Measurements from ENCODE around the gene SLC26A2. TPM values are rescaled to one million over a fixed set of nuclear protein-coding genes. Genes with fewer than 3 reads are reported as not detected.

The SLC26A2 gene
- total RNA-seq, 3 donors from 2014 or later: 562 to 1,399 (median 853) TPM

DNA sequence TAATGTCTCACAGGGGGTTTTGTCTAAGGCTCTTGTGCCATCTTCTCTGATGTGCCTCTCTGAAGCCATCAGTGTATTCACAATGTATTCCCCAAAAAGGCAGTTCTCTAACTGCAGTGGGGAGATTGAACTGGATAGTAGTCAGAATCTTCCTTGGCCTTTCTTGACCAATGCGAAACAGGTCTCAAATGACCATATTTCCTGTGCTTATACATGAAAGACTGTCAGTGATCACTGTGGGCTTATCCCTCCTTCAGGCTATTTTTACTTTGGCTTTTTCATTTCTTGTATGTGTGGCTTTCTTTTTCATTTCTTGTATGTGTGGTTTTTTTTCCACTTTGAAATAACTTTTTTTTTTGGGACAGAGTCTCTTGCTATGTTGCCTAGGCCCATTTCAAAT lies 59.7 kb downstream of the SLC26A2 start:
- TF ChIP-seq, protein P1, sequence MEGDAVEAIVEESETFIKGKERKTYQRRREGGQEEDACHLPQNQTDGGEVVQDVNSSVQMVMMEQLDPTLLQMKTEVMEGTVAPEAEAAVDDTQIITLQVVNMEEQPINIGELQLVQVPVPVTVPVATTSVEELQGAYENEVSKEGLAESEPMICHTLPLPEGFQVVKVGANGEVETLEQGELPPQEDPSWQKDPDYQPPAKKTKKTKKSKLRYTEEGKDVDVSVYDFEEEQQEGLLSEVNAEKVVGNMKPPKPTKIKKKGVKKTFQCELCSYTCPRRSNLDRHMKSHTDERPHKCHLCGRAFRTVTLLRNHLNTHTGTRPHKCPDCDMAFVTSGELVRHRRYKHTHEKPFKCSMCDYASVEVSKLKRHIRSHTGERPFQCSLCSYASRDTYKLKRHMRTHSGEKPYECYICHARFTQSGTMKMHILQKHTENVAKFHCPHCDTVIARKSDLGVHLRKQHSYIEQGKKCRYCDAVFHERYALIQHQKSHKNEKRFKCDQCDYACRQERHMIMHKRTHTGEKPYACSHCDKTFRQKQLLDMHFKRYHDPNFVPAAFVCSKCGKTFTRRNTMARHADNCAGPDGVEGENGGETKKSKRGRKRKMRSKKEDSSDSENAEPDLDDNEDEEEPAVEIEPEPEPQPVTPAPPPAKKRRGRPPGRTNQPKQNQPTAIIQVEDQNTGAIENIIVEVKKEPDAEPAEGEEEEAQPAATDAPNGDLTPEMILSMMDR (IDR thresholded peaks at IDR 0.05): no peak
- H3K9me3 ChIP-seq: peaks cover 3% of the 10 kb centered on the region
- peaks cover 10% of the 10 kb centered on the region for H3K36me3 ChIP-seq (ENCODE audit: low read depth)
- intact Hi-C loops (cut with DNase I, micrococcal nuclease): no loop called here
- H3K4me3 ChIP-seq: no peak overlapping the region
- DNase-seq (no peak), ATAC-seq (no peak)
- no peaks in the 10 kb centered on the region for H3K4me1 ChIP-seq (ENCODE audit: low read depth)

DNA sequence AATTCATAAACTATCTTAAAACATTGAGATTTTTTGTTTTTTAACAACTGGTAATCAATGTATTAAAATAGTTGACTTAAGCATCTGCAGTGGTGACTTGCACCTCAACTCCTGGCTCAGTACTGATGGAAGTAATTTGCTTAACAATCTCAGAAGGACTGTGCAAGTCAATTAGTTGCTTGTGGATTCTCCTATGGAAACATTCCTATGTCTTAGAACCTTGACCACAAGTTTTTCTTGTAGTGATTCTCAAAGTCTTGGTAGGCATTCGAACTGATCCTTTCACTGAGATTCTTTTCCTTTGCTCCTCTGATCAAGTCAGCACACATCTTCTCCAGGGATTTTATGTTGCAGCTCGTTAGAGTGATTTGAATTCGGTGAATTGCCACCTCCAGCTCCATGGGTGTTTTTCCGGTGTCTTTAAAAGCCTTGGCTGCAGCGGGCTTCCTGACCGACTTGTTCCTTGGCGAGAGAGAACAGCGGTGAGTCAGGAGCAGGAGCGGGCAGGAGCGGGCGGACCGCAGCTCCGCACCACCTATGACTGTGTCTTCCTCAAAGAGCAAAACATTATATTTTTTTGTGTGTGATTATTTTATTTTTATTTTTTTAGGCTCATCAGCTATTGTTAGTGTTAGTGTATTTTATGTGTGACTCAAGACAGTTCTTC lies 61.1 kb downstream of the SLC26A2 start:
- H3K36me3 ChIP-seq (ENCODE audit: low read depth): peaks cover 10% of the 10 kb centered on the region
- intact Hi-C loops (cut with DNase I, micrococcal nuclease): no loop called here
- TF ChIP-seq, protein P1 (IDR thresholded peaks at IDR 0.05): no peak
- ATAC-seq (no peak), DNase-seq (no peak)
- no peak overlapping the region for H3K4me3 ChIP-seq
- H3K4me1 ChIP-seq (ENCODE audit: low read depth): no peaks in the 10 kb centered on the region
- no peaks in the 10 kb centered on the region for H3K9me3 ChIP-seq

DNA sequence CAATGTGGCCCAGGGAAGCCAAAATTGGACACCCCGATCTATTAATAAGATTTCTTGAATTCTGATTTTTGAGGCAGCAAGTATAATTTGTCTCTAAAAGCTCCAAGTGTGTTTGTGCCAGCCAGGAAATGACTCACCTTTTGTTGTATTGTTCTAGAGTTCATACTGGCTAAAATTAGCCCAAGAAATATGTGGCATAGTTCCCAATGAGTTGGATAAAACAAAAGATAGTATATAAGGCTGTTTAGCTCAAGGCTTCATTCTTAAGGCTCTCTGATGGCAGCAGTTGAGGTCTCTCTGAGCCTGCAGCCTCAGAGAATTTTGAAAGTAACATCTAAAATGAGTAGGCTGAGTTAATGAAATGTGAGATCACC lies 61.6 kb downstream of the SLC26A2 start:
- DNase-seq: no peak
- Histone ChIP-seq H3K36me3 (ENCODE audit: low read depth) (peaks cover 10% of the 10 kb centered on the region), H3K4me3 (no peak overlapping the region), H3K4me1 (ENCODE audit: low read depth) (no peaks in the 10 kb centered on the region), H3K9me3 (no peaks in the 10 kb centered on the region)
- intact Hi-C loops (cut with DNase I, micrococcal nuclease): no loop called here
- TF ChIP-seq, protein P1 (IDR thresholded peaks at IDR 0.05): no peak
- ATAC-seq: no peak

DNA sequence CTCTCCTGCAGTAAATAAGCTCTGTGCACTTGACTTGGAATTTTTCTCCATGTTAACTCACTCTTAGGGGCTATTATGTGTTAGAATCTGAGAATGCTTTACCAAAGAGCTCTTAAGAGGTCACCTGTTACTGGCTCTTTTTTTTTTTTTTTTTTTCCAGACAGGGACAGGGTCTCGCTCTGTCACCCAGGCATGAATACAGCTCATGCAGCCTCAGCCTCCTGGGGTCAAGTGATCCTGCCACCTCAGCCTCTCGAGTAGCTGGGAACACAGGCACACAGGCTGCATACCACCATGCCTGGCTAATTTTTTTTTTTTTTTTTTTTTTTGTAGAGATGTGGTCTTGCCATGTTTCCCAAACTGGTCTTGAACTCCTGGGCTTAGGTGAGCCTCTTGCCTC lies 62.1 kb downstream of the SLC26A2 start:
- H3K4me3 ChIP-seq: no peak overlapping the region
- TF ChIP-seq, protein P1 (IDR thresholded peaks at IDR 0.05): no peak
- no peaks in the 10 kb centered on the region for H3K9me3 ChIP-seq
- peaks cover 10% of the 10 kb centered on the region for H3K36me3 ChIP-seq (ENCODE audit: low read depth)
- intact Hi-C loops (cut with DNase I, micrococcal nuclease): no loop called here
- DNase-seq: no peak
- ATAC-seq: no peak
- H3K4me1 ChIP-seq (ENCODE audit: low read depth): no peaks in the 10 kb centered on the region

DNA sequence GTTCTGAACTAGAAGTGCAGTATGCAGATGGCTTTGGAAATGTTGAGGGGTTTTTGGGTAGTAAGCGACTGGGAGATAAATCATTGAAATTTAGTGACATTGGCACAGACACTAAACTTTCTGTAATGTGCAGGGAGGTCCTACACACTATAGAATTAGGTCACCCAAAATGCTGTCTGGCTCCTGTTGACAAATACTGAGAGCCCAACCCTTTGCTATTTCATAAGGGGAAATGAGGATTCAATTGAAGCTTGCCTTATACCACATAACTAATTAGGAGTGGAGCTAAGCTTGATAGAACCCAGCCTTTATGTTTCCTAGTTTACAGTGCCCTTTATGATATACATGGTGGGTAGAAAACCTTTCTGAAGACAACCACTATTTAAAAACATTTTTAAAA lies 62.6 kb downstream of the SLC26A2 start:
- no peaks in the 10 kb centered on the region for H3K9me3 ChIP-seq
- ATAC-seq (no peak), DNase-seq (no peak)
- intact Hi-C loops (cut with DNase I, micrococcal nuclease): no loop called here
- TF ChIP-seq, protein P1 (IDR thresholded peaks at IDR 0.05): no peak
- H3K36me3 ChIP-seq (ENCODE audit: low read depth): peaks cover 10% of the 10 kb centered on the region
- H3K4me1 ChIP-seq (ENCODE audit: low read depth): no peaks in the 10 kb centered on the region
- no peak overlapping the region for H3K4me3 ChIP-seq
